ENCODE results near the gene FBXW2.

FBXW2 gene

GRCh38 chr9:120832807-120833206 lies 39.6 kb upstream of the FBXW2 start:
- peaks cover 0 to 4% of the 10 kb centered on the region in 2 experiments for H3K4me1 ChIP-seq (ENCODE audit: control insufficient read depth in 1 of 2, insufficient read depth in 1 of 2, low read depth in 1 of 2, low read length in 1 of 2)
- no peak overlapping the region for H3K27ac ChIP-seq
- TF ChIP-seq CTCF (IDR thresholded peaks at IDR 0.05), result no peak
- H3K27me3 ChIP-seq, result no peaks in the 10 kb centered on the region
- no peaks in the 10 kb centered on the region for H3K9me3 ChIP-seq
- H3K4me3 ChIP-seq (ENCODE audit: low read depth in 1 of 2, low read length in 1 of 2), result no peak overlapping the region
- H3K36me3 ChIP-seq, result peaks cover 57% of the 10 kb centered on the region

- Histone ChIP-seq H3K9me3 (no peaks in the 10 kb centered on the region), H3K36me3 (peaks cover 68% of the 10 kb centered on the region), H3K4me3 (ENCODE audit: low read depth in 1 of 2, low read length in 1 of 2) (no peak overlapping the region), H3K4me1 (ENCODE audit: control insufficient read depth in 1 of 2, insufficient read depth in 1 of 2, low read depth in 1 of 2, low read length in 1 of 2) (peaks cover 0 to 4% of the 10 kb centered on the region in 2 experiments), H3K27me3 (no peaks in the 10 kb centered on the region), H3K27ac (no peak overlapping the region)
- no peak for TF ChIP-seq CTCF (IDR thresholded peaks at IDR 0.05)
Measured at GRCh38 chr9:120830865-120831264, 37.6 kb upstream of the FBXW2 start.

GRCh38 chr9:120830151-120830550 lies 36.9 kb upstream of the FBXW2 start:
- no peak overlapping the region for H3K4me3 ChIP-seq (ENCODE audit: low read depth in 1 of 2, low read length in 1 of 2)
- H3K27me3 ChIP-seq, result no peaks in the 10 kb centered on the region
- H3K9me3 ChIP-seq, result no peaks in the 10 kb centered on the region
- H3K36me3 ChIP-seq, result peaks cover 63% of the 10 kb centered on the region
- H3K27ac ChIP-seq, result no peak overlapping the region
- peaks cover 0 to 4% of the 10 kb centered on the region in 2 experiments for H3K4me1 ChIP-seq (ENCODE audit: control insufficient read depth in 1 of 2, insufficient read depth in 1 of 2, low read depth in 1 of 2, low read length in 1 of 2)
- TF ChIP-seq CTCF (IDR thresholded peaks at IDR 0.05), result no peak

GRCh38 chr9:120829650-120830049 lies 36.4 kb upstream of the FBXW2 start:
- H3K27ac ChIP-seq, result no peak overlapping the region
- no peaks in the 10 kb centered on the region for H3K27me3 ChIP-seq
- no peaks in the 10 kb centered on the region for H3K9me3 ChIP-seq
- H3K36me3 ChIP-seq, result peaks cover 60% of the 10 kb centered on the region
- no peak overlapping the region for H3K4me3 ChIP-seq (ENCODE audit: low read depth in 1 of 2, low read length in 1 of 2)
- TF ChIP-seq CTCF (IDR thresholded peaks at IDR 0.05), result no peak
- peaks cover 0 to 4% of the 10 kb centered on the region in 2 experiments for H3K4me1 ChIP-seq (ENCODE audit: control insufficient read depth in 1 of 2, insufficient read depth in 1 of 2, low read depth in 1 of 2, low read length in 1 of 2)

DNA sequence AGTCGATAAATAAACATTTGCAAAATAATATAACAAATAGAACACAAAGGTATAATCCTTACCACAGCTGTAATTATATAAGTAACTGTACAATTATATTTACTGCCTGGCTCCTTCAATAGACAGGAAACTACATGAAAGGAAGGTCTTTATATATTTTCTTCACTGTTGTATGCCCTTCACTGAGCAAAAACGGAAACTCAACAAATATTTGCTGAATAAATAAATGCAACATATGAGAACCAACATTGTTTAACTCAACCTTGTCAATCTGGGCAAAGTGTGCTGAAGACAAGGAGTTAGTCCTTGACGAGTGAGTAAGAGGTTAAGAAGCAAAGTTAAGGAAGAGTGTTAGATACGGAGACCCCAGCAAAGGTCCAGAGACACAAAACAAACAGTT lies 26.9 kb upstream of the FBXW2 start:
- Histone ChIP-seq H3K27ac (no peak overlapping the region), H3K4me1 (ENCODE audit: control insufficient read depth in 1 of 2, insufficient read depth in 1 of 2, low read depth in 1 of 2, low read length in 1 of 2) (no peaks in the 10 kb centered on the region), H3K27me3 (no peaks in the 10 kb centered on the region), H3K36me3 (peaks cover 81% of the 10 kb centered on the region), H3K9me3 (no peaks in the 10 kb centered on the region), H3K4me3 (ENCODE audit: low read depth in 1 of 2, low read length in 1 of 2) (no peak overlapping the region)
- no peak for TF ChIP-seq CTCF (IDR thresholded peaks at IDR 0.05)

DNA sequence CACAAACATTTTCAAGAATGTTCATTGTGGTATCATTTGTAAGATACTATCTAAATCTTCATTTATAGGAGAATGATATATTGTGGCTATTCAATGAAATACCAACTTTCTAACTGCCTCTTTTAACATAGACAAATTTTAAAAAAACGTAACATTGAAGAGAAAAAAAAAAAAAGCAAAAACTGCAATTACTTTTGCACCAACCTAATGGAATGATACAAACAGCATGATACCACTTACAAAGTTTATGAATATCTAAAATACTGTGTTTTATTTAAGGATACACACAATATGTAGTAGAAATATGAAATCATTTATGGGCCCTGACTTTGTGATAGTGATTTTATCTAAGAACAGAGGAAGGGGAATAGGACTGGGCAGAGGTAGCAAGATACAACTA lies 25.4 kb upstream of the FBXW2 start:
- no peak overlapping the region for H3K4me3 ChIP-seq (ENCODE audit: low read depth in 1 of 2, low read length in 1 of 2)
- no peak for TF ChIP-seq CTCF (IDR thresholded peaks at IDR 0.05)
- no peak overlapping the region for H3K27ac ChIP-seq
- H3K4me1 ChIP-seq (ENCODE audit: control insufficient read depth in 1 of 2, insufficient read depth in 1 of 2, low read depth in 1 of 2, low read length in 1 of 2), result no peaks in the 10 kb centered on the region
- H3K9me3 ChIP-seq, result no peaks in the 10 kb centered on the region
- H3K27me3 ChIP-seq, result no peaks in the 10 kb centered on the region
- peaks cover 81% of the 10 kb centered on the region for H3K36me3 ChIP-seq

Measured in neutrophil (primary cell).